Measurements from ENCODE around the gene CSTB. TPM values are rescaled to one million over a fixed set of nuclear protein-coding genes. Genes with fewer than 3 reads are reported as not detected.

CSTB gene
- total and polyA plus RNA-seq, 2 donors (not counting 3 experiments of a cell fraction or from before 2014, with no cell fraction given): 65.8 to 83.7 TPM

DNA sequence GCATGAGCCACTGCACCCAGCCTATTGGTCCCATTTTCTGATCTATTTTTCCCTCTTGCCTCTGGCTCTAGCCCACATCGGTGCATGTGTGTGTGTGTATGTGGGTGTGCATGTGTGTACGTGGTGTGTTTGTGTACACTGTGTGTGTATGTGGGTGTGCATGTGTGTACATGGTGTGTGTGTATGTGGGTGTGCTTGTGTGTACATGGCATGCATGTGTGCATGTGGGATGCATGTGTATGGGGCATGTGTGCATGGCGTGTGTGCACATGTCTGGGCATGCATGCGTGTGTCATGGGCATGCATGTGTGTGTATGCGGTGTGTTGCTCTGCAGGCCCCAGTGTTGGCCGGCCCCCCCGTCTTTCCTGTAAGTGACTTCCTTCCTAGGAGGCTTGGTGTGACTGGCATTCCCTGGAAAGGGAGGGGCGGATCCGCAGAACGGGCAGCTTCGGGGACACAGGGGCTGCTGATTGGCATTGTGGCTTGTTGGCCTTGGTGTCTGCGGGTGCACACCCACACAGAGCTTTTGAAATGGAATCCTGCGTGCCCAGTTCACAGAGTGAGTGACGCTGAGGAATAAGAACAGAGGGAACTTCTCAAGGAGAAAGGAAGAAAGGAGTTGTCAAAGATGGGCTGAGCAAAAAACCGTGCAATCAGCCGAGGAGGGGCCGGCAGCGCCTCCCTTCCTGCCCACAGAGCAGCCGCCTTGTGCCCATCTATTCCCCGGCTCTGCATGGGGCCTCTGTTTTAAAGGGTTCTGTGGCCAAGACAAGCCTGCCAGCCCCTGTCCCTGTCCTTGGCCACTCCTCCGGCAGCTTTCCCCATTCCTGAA is 49.2 kb downstream of the CSTB start:
- BruUV-seq (replicated peaks): no TSS peak
- DNase-seq (ENCODE audit: low read depth, low spot score) (no peak), FAIRE-seq (peak; percentile 54)
- Histone ChIP-seq H3K27ac (ENCODE audit: insufficient read depth, low read depth, low read length) (peak overlapping the region; percentile 79), H3K36me3 (ENCODE audit: control insufficient read depth in 2 of 2, extremely low read depth in 1 of 2, insufficient read depth in 2 of 2, low read length in 2 of 2) (no peaks in the 10 kb centered on the region), H2AFZ (ENCODE audit: low read depth, low read length) (no peak overlapping the region), H3K4me3 (replicated peaks in 1 of 3; ENCODE audit: insufficient read depth in 1 of 3, low read depth in 1 of 3, low read length in 3 of 3) (no peak overlapping the region), H3K9me3 (replicated peaks; ENCODE audit: control insufficient read depth, insufficient read depth, low read length) (no peaks in the 10 kb centered on the region), H3K4me2 (ENCODE audit: insufficient read depth, low read length) (no peak overlapping the region), H3K79me2 (ENCODE audit: control insufficient read depth, insufficient read depth, low read length) (peaks cover 36% of the 10 kb centered on the region), H3K9ac (replicated peaks; ENCODE audit: extremely low read depth, insufficient read depth, low read length) (no peak overlapping the region), H3K4me1 (ENCODE audit: control insufficient read depth, extremely low read depth, insufficient read depth, low read length) (peaks cover 38% of the 10 kb centered on the region), H3K9me1 (replicated peaks; ENCODE audit: control insufficient read depth, extremely low read depth, insufficient read depth, low read length) (no peaks in the 10 kb centered on the region), H4K20me1 (replicated peaks; ENCODE audit: control insufficient read depth, extremely low read depth, insufficient read depth, low read length) (no peaks in the 10 kb centered on the region), H3K27me3 (ENCODE audit: control insufficient read depth in 2 of 2, insufficient read depth in 2 of 2, low read length in 2 of 2) (no peaks in the 10 kb centered on the region)
- ChIA-PET CTCF (interaction anchor here (1.1 to 2.0 kb wide), 3 partner anchors 10 to 44 kb away, joined by 3 to 6 read pairs (median 3); no protein-coding TSS in a partner anchor), POLR2A (no interaction called here)
- TF ChIP-seq, protein P1, sequence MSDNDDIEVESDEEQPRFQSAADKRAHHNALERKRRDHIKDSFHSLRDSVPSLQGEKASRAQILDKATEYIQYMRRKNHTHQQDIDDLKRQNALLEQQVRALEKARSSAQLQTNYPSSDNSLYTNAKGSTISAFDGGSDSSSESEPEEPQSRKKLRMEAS (IDR thresholded peaks at IDR 0.05; ENCODE audit: insufficient read depth, insufficient read length): peak; percentile 53
- TF ChIP-seq GATA2 (IDR thresholded peaks at IDR 0.05; ENCODE audit: insufficient read depth, insufficient read length, low read depth, low read length): no peak
- dilution Hi-C loops (cut with MboI; ENCODE audit: extremely low pct_ligation_motif_present, low sequenced_read_pairs) (no loop called here), intact Hi-C loops (cut with micrococcal nuclease) (loop anchor here (5.0 kb wide), 1 partner anchor 60 kb away; the partner anchor contains the start of gene RRP1)

Small RNA genes within 50 kb of the gene (small RNA-seq; reads per million reads assigned to genes)
- gene AP001052.1 (ENCODE audit: insufficient read depth, insufficient read length, low read depth, low replicate concordance): not detected

Other genes with a start within 250 kb of the CSTB start
- gene HSF2BP, start 116.8 kb downstream of the CSTB start, total RNA-seq: 0.55 and 0.67 TPM in 2 replicates
- gene HSF2BP, start 116.8 kb downstream of the CSTB start, polyA plus RNA-seq: 0.37 and 0.41 TPM in 2 replicates
- 39.9 and 40.1 TPM in 2 replicates for gene RRP1B, start 116.7 kb downstream of the CSTB start, total RNA-seq
- gene RRP1B, start 116.7 kb downstream of the CSTB start, polyA plus RNA-seq: 11.6 and 13.0 TPM in 2 replicates
- 59.1 and 60.2 TPM in 2 replicates for gene PDXK, start 57.2 kb downstream of the CSTB start, total RNA-seq
- 44.2 and 47.5 TPM in 2 replicates for gene PDXK, start 57.2 kb downstream of the CSTB start, polyA plus RNA-seq
- gene RRP1, start 13.3 kb upstream of the CSTB start, total RNA-seq: 35.0 and 36.3 TPM in 2 replicates
- gene RRP1, start 13.3 kb upstream of the CSTB start, polyA plus RNA-seq: 11.2 and 15.2 TPM in 2 replicates
- gene AGPAT3, start 88.9 kb upstream of the CSTB start, total RNA-seq: 71.8 and 76.7 TPM in 2 replicates
- 36.8 and 39.9 TPM in 2 replicates for gene AGPAT3, start 88.9 kb upstream of the CSTB start, polyA plus RNA-seq
- 33.6 and 44.4 TPM in 2 replicates for gene TRAPPC10, start 236.0 kb upstream of the CSTB start, total RNA-seq
- 21.5 and 21.7 TPM in 2 replicates for gene TRAPPC10, start 236.0 kb upstream of the CSTB start, polyA plus RNA-seq